Right lobe of liver (tissue), 4 donors: ENCODE data around the gene NFYC.

Experiments
- POLR2A ChIP-seq: fragments of 450-650 bp; IDR thresholded peaks from one replicate; pipeline ENCODE4 v1.6.1; 2017; ENCODE audit warnings: antibody characterized with exemption, mild to moderate bottlenecking
- TF ChIP-seq, protein P1 (sequence below), 4 donors: fragments of 200-600 bp in 3 of 4; fragments of 450-650 bp in 1 of 4; IDR thresholded peaks; one replicate each; pipeline versions ENCODE4 v1.5.1 to v1.8.0; 2016 to 2022; ENCODE audit warnings: antibody characterized with exemption in 4 of 4, mild to moderate bottlenecking in 2 of 4
- donor health status: DM: no; HTN: no; CAD: no.
- donor health status: DM: no; HTN: no; CAD: no.
- donor health status: DM: no; HTN: yes; CAD: no.

- no peak for TF ChIP-seq POLR2A
- TF ChIP-seq, protein P1, sequence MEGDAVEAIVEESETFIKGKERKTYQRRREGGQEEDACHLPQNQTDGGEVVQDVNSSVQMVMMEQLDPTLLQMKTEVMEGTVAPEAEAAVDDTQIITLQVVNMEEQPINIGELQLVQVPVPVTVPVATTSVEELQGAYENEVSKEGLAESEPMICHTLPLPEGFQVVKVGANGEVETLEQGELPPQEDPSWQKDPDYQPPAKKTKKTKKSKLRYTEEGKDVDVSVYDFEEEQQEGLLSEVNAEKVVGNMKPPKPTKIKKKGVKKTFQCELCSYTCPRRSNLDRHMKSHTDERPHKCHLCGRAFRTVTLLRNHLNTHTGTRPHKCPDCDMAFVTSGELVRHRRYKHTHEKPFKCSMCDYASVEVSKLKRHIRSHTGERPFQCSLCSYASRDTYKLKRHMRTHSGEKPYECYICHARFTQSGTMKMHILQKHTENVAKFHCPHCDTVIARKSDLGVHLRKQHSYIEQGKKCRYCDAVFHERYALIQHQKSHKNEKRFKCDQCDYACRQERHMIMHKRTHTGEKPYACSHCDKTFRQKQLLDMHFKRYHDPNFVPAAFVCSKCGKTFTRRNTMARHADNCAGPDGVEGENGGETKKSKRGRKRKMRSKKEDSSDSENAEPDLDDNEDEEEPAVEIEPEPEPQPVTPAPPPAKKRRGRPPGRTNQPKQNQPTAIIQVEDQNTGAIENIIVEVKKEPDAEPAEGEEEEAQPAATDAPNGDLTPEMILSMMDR (IDR thresholded peaks at IDR 0.05): no peak
Measured at GRCh38 chr1:40696294-40696693, 4.8 kb downstream of the NFYC start.
